ENCODE data around the gene TLDC2.

DNA sequence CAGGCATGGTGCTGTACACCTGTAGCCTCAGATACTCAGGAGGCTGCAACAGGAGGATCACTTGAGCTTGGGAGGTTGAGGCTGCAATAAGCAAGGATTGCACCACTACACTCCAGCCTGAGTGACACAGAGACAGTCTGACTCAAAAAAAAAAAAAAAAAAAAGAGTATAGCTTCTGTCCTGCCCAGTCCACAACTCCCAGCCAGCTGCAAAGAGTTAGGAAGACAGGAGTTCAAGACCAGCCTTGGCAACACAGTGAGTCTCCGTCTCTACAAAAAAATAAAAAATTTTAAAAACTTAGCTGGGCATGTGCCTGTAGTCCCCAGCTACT is 28.3 kb upstream of the TLDC2 start:
- TF ChIP-seq TARDBP (IDR thresholded peaks at IDR 0.05) = no peak
- TF ChIP-seq FOXA1 (IDR thresholded peaks at IDR 0.05) = no peak
- no peak for TF ChIP-seq PKNOX1 (IDR thresholded peaks at IDR 0.05)
- TF ChIP-seq FOXK2 (IDR thresholded peaks at IDR 0.05) = no peak
- no peak for TF ChIP-seq ELF4 (IDR thresholded peaks at IDR 0.05)
- no peak for TF ChIP-seq SP1 (IDR thresholded peaks at IDR 0.05)
